Neural cell (in vitro differentiated cells): ENCODE results near the gene FAM163B. TPM values are rescaled to one million over a fixed set of nuclear protein-coding genes. Genes with fewer than 3 reads are reported as not detected.

ENCODE experiments used
- H2AFZ ChIP-seq: fragments of 200-600, 300-800 bp; sonication (generic), shearing (Covaris generic); 2 replicates; pipeline ENCODE4 v1.6.0; 2014; ENCODE audit warnings: low read depth, mild to moderate bottlenecking, antibody characterized with exemption, low read length, moderate library complexity
- H3F3A ChIP-seq: fragments of 200-600 bp; shearing (Covaris generic); 2 replicates; pipeline ENCODE4 v1.6.1; 2016; ENCODE audit warnings: mild to moderate bottlenecking, moderate library complexity, mixed read lengths, antibody characterized with exemption, low read length; ENCODE audit not compliant: insufficient read depth, poor library complexity, severe bottlenecking
- H3K27ac ChIP-seq: fragments of 200-600, 300-800 bp; sonication (generic), shearing (Covaris generic); 2 replicates; pipeline ENCODE4 v1.5.1; 2014; ENCODE audit warnings: mild to moderate bottlenecking, low read length, moderate library complexity
- H3K27me3 ChIP-seq: fragments of 300-800, 200-600 bp; sonication (generic), shearing (Covaris generic); 2 replicates; pipeline ENCODE4 v1.6.0; 2014; ENCODE audit warnings: mild to moderate bottlenecking, low read depth, low read length, moderate library complexity; ENCODE audit not compliant: insufficient read depth
- H3K36me3 ChIP-seq: fragments of 300-800, 200-600 bp; sonication (generic), shearing (Covaris generic); 2 replicates; pipeline ENCODE4 v1.5.1; 2014; ENCODE audit warnings: mild to moderate bottlenecking, antibody characterized with exemption, low read length, moderate library complexity; ENCODE audit not compliant: insufficient read depth
- H3K4me2 ChIP-seq: fragments of 300-800, 200-600 bp; sonication (generic), shearing (Covaris generic); 2 replicates; pipeline ENCODE4 v1.6.0; 2014; ENCODE audit warnings: mild to moderate bottlenecking, low read length
- H3K4me3 ChIP-seq: fragments of 300-800, 200-600 bp; sonication (generic), shearing (Covaris generic); 2 replicates; pipeline ENCODE4 v1.5.1; 2014; ENCODE audit warnings: mild to moderate bottlenecking, low read length, moderate library complexity
- H3K79me2 ChIP-seq: fragments of 200-600 bp; shearing (Covaris generic); replicated peaks from 2 replicates; pipeline ENCODE4 v1.6.0; 2014; ENCODE audit warnings: mild to moderate bottlenecking, low read length, moderate library complexity; ENCODE audit not compliant: insufficient read depth
- H3K9ac ChIP-seq: fragments of 300-800, 200-600 bp; sonication (generic), shearing (Covaris generic); 2 replicates; pipeline ENCODE4 v1.6.1; 2016; ENCODE audit warnings: mild to moderate bottlenecking, low read length, mixed read lengths
- H3K9me2 ChIP-seq: fragments of 200-600 bp; shearing (Covaris generic); 2 replicates; pipeline ENCODE4 v1.6.1; 2016; ENCODE audit warnings: mild to moderate bottlenecking, low read length, mixed read lengths; ENCODE audit not compliant: insufficient read depth
- H3K9me3 ChIP-seq: fragments of 200-600, 300-800 bp; sonication (generic), shearing (Covaris generic); 2 replicates; pipeline ENCODE4 v1.6.1; 2016; ENCODE audit warnings: mild to moderate bottlenecking, mixed run types, low read length, moderate library complexity, mixed read lengths
- H4K20me1 ChIP-seq: fragments of 200-600 bp; shearing (Covaris generic); 2 replicates; pipeline ENCODE4 v1.6.1; 2016; ENCODE audit warnings: mild to moderate bottlenecking, mixed run types; ENCODE audit not compliant: insufficient read depth
- EP300 ChIP-seq: fragments of 450-650 bp; conservative IDR thresholded peaks from 2 replicates; pipeline ENCODE4 v1.6.1; 2014; ENCODE audit warnings: antibody characterized with exemption, mild to moderate bottlenecking, moderate library complexity; ENCODE audit not compliant: poor library complexity, severe bottlenecking
- EZH2 ChIP-seq: fragments of 200-600, 300-800 bp; shearing (Covaris generic), sonication (generic); IDR thresholded peaks from 2 replicates; pipeline ENCODE4 v1.6.1; 2014; ENCODE audit warnings: antibody characterized with exemption, low read length, borderline replicate concordance, mild to moderate bottlenecking; ENCODE audit not compliant: insufficient read depth, poor library complexity, severe bottlenecking
- MXI1 ChIP-seq: fragments of 450-650 bp; conservative IDR thresholded peaks from 2 replicates; pipeline ENCODE4 v1.6.1; 2014; ENCODE audit warnings: antibody characterized with exemption, mild to moderate bottlenecking; ENCODE audit not compliant: poor library complexity, severe bottlenecking
- POLR2AphosphoS5 ChIP-seq: IDR thresholded peaks from 2 replicates; pipeline ENCODE4 v1.6.1; 2012
- RAD21 ChIP-seq: fragments of 450-650 bp; conservative IDR thresholded peaks from 2 replicates; pipeline ENCODE4 v1.6.1; 2014; ENCODE audit warnings: antibody characterized with exemption, mild to moderate bottlenecking, moderate library complexity
- REST ChIP-seq: IDR thresholded peaks from 2 replicates; pipeline ENCODE4 v1.6.1; 2012; ENCODE audit warnings: borderline replicate concordance
- SMC3 ChIP-seq: fragments of 450-650 bp; conservative IDR thresholded peaks from 2 replicates; pipeline ENCODE4 v1.6.1; 2014; ENCODE audit warnings: antibody characterized with exemption, mild to moderate bottlenecking, moderate library complexity; ENCODE audit not compliant: poor library complexity
- TAF1 ChIP-seq: IDR thresholded peaks from 2 replicates; pipeline ENCODE4 v1.6.1; 2012; ENCODE audit warnings: low read depth
- polyA plus RNA-seq: library from polyadenylated mRNA; depleted of rRNA; stranded (reverse); fragments of >200 nt; gene quantifications from 2 replicates; pipeline ENCODE4 v1.2.3, GENCODE V29; 2014
- TF ChIP-seq, protein P1 (sequence below): fragments of 450-650 bp; IDR thresholded peaks from 2 replicates; pipeline ENCODE4 v1.5.1; 2014; ENCODE audit warnings: antibody characterized with exemption, mild to moderate bottlenecking, moderate library complexity; ENCODE audit not compliant: poor library complexity, severe bottlenecking

FAM163B gene
- polyA plus RNA-seq, 1 donor from 2014 or later, result 1.5 TPM

DNA sequence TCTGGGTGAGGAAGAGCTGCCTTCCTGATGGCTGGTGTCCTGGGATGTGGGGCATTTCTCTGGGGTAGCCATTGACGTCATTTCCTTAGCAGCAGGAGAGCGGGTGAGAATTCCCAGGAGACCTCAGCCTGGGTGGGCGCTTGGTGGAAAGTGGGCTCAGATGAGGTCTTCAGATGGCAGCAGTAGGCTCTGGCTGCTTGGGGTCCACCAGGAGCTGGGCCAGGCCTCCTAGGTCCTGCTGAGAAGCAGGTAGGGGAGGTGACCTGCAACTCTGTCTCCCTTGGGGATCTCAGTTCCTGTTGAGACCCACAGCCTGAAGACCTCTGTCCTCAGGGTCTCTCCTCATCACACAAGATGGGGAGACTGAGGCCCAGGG is 31.5 kb downstream of the FAM163B start:
- H3K9me3 ChIP-seq, result no peaks in the 10 kb centered on the region
- no peaks in the 10 kb centered on the region for H3K79me2 ChIP-seq
- H3K9me2 ChIP-seq, result no peaks in the 10 kb centered on the region
- H2AFZ ChIP-seq, result no peak overlapping the region
- H3F3A ChIP-seq, result no peaks in the 10 kb centered on the region
- no peaks in the 10 kb centered on the region for H3K27me3 ChIP-seq
- H3K4me2 ChIP-seq, result no peak overlapping the region
- H3K27ac ChIP-seq, result no peak overlapping the region
- no peaks in the 10 kb centered on the region for H4K20me1 ChIP-seq
- TF ChIP-seq MXI1 (no peak), SMC3 (no peak), REST (no peak), EZH2 (no peak), POLR2AphosphoS5 (no peak), RAD21 (no peak), EP300 (no peak)
- TF ChIP-seq, protein P1, sequence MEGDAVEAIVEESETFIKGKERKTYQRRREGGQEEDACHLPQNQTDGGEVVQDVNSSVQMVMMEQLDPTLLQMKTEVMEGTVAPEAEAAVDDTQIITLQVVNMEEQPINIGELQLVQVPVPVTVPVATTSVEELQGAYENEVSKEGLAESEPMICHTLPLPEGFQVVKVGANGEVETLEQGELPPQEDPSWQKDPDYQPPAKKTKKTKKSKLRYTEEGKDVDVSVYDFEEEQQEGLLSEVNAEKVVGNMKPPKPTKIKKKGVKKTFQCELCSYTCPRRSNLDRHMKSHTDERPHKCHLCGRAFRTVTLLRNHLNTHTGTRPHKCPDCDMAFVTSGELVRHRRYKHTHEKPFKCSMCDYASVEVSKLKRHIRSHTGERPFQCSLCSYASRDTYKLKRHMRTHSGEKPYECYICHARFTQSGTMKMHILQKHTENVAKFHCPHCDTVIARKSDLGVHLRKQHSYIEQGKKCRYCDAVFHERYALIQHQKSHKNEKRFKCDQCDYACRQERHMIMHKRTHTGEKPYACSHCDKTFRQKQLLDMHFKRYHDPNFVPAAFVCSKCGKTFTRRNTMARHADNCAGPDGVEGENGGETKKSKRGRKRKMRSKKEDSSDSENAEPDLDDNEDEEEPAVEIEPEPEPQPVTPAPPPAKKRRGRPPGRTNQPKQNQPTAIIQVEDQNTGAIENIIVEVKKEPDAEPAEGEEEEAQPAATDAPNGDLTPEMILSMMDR, result no peak
- H3K36me3 ChIP-seq, result no peaks in the 10 kb centered on the region
- H3K9ac ChIP-seq, result no peak overlapping the region
- no peak overlapping the region for H3K4me3 ChIP-seq

- Histone ChIP-seq H3K9me3 (no peaks in the 10 kb centered on the region), H3K36me3 (no peaks in the 10 kb centered on the region), H2AFZ (no peak overlapping the region), H3F3A (no peaks in the 10 kb centered on the region), H3K27ac (no peak overlapping the region), H3K4me2 (no peak overlapping the region), H3K27me3 (no peaks in the 10 kb centered on the region), H3K79me2 (no peaks in the 10 kb centered on the region), H3K9ac (no peak overlapping the region), H4K20me1 (no peaks in the 10 kb centered on the region), H3K4me3 (no peak overlapping the region), H3K9me2 (no peaks in the 10 kb centered on the region)
- no peak for TF ChIP-seq REST
- no peak for TF ChIP-seq SMC3
- TF ChIP-seq RAD21, result no peak
- TF ChIP-seq POLR2AphosphoS5, result no peak
- TF ChIP-seq, protein P1, result no peak
- TF ChIP-seq EP300, result no peak
- no peak for TF ChIP-seq TAF1
- TF ChIP-seq EZH2, result no peak
- TF ChIP-seq MXI1, result no peak
Observed at GRCh38 chr9:133576875-133577736, 32.1 kb downstream of the FAM163B start.
